SKM-1 (cell line): ENCODE results near the gene COL4A2.
"Not testable (repeated sequence)": the region's sequence is repeated elsewhere in the genome, so short reads cannot be mapped to it uniquely, and the experiment has no call there.

Experiments
- DNase-seq: peaks from one replicate; lab custom pipeline; 2025; ENCODE audit not compliant: unreplicated experiment; lab: John Stamatoyannopoulos, UW

The COL4A2 gene

GRCh38 chr13:110377178-110377825 is 70.2 kb downstream of the COL4A2 start:
- DNase-seq: no peak

DNA sequence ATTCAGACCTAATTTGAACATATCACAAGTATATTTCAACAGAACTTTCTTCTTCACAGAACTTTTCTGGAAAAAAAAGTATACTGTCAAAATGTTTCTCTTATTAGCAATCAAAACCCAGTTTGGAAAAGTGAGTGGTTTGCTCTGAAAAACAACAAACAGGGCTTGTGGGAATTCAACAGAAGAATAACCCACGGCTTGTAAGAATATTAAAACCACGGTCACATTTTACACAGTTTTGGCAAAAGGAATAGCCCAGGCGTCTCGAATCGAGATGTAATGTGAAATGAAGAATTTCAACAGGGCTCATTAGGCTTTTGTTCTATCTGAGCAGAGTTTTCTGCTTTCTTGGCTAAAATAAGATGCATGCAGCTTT is 70.7 kb downstream of the COL4A2 start:
- no peak for DNase-seq

- DNase-seq: no peak
Observed at GRCh38 chr13:110379358-110379757, 72.3 kb downstream of the COL4A2 start.

DNA sequence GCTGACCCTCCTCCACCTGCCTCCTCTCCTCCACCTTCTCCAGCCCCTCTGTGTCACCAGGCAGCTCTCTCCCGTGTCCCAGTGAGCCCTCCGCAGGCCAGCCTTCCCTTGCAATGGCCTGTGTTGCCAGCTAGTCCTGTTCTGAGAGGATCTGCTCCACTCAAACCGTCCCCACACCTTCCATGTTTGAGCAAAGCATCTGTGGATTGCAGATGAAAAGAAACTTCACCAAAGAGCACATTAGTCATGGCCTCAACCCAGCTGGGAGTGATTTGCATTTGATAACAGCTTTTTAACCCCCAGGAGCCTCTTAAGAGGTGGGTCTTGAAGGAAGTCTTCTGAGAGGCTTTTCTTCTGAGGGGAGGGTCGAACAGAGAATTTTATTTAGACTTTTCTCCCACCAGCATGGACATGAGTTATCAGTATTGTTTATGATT is 72.8 kb downstream of the COL4A2 start:
- DNase-seq: no peak

DNA sequence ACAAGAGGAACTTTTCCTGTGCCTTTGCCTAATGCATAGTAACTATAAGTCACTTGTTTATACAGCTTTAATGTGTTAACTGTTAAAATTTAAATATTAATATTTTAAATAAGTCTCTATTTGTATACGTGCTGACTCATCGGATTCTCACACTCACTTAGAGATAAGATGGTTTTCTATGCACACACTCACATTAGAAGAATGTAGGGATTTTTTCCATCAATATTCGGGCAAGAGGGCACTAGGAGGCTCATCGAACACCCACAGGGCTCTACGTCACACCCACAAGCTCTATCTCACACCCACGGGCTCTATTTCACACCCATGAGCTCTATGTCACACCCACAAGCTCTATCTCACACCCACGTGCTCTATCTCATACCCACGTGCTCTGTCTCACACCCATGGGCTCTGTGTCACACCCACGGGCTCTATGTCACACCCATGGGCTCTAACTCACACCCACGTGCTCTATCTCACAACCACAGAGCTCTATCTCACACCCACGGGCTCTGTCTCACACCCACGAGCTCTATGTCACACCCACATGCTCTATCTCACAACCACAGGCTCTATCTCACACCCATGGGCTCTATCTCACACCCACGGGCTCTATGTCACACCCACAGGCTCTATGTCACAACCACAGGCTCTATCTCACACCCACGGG is 73.4 kb downstream of the COL4A2 start:
- DNase-seq: no peak

GRCh38 chr13:110381029-110381360 is 73.9 kb downstream of the COL4A2 start:
- no peak for DNase-seq

DNA sequence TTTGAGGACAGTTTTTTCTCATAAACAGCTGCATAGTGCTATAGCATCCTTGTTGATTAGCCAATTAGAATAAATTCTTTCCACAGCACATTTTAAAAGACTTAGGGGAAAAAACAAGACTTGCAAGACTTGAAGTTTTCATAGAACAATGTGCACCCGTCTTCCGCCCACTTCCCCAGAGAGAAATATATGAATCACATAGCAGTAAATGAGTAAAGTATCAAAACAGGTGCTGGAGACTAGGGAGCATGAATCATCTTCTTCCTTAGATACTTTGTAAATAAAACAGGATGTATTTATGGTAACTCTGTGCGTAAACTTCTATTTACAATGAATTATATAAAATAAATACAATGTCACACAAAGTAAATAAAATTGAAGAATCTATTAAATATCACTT is 75.1 kb downstream of the COL4A2 start:
- DNase-seq: no peak

DNA sequence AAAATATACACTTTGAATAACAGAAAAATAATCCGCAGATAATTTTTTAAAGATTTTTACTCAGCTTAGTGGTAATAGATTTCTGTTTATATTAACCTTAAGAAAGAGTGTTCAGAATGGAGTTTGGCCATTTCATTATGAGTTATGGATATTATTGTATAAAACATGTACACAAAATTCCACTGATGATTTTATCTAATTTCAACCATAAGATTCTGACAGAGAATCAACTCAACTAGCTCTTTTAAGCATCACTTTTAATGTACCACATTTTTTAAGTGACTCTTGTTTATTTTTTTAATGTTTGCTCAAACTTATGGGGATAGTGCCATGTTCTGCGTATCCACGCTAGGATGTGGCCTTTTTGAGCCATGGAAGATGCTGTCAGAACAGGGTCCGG is 75.7 kb downstream of the COL4A2 start:
- no peak for DNase-seq

DNA sequence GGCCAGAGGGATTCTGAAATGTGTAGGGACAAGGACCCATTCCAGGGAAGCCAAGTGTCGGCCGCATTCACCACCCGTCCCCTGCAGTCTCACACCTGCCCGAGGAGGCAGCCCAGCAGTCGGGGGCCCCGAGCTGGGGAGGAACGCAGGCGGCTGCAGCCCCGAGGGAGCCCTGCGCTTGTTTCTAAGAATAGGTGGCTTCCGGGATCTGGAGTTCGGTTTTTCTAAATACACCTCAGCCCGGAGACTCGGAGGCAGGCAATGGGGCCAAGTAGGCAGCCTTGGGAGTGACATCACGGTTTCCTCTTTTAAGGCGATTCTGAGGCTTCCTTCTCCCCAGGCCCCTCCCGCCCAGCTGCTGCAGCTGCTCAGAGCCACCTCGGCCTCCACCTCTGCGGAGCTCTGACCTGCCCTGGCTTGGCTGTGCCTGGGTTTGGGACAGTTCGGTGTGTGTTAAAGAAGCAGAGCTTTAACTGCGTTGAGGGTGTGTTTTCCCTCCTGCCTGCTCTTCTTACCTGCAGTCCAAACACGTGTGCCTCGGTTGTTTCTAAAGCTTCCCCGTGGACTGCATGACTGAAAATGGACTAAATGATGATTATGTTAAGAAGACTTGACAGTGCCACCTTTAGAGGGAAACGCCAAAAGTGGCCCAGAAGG is 80.5 kb downstream of the COL4A2 start:
- DNase-seq: no peak

DNA sequence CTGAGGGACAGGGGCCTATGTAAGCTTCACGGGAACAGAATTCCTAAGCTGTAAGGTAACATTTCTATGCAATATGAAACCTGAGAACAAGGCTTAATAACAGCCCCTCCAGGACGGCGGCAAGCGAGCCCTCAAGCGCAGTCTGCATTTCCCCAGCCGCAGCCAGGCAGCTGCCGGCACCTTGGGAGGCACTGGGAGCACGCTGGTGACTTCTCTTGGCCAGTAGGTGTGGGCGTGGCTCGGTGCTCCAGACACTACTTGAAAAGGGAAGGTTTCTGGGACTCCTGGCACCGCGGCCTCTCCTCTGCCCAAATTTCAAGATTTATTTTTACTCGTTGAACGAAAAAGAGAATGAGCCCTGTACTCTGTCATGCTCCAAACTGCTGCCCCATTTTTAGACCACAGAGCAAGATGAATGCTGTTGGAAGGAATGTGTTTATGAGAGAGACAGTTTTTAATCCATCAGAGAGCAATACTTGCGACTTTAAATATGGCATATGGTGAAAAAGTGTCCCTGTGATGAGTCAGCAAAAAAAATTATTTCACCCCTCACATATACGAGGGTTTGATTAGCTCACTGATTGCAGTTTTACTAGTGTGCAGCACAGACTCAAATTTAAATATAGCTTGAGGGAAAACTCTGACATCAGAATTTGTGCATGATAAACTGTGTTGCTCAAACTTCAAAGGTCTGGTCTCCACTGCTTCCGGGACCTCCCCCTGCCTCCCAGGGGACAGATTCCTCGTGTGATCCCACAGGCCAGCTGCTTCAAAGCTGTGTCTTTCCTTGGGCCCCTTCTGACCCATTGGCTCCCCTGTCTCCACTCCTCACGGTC is 81.2 kb downstream of the COL4A2 start:
- DNase-seq: no peak

- no peak for DNase-seq
Observed at GRCh38 chr13:110390567-110390966, 83.5 kb downstream of the COL4A2 start.

GRCh38 chr13:110391273-110391672 is 84.2 kb downstream of the COL4A2 start:
- no peak for DNase-seq

DNA sequence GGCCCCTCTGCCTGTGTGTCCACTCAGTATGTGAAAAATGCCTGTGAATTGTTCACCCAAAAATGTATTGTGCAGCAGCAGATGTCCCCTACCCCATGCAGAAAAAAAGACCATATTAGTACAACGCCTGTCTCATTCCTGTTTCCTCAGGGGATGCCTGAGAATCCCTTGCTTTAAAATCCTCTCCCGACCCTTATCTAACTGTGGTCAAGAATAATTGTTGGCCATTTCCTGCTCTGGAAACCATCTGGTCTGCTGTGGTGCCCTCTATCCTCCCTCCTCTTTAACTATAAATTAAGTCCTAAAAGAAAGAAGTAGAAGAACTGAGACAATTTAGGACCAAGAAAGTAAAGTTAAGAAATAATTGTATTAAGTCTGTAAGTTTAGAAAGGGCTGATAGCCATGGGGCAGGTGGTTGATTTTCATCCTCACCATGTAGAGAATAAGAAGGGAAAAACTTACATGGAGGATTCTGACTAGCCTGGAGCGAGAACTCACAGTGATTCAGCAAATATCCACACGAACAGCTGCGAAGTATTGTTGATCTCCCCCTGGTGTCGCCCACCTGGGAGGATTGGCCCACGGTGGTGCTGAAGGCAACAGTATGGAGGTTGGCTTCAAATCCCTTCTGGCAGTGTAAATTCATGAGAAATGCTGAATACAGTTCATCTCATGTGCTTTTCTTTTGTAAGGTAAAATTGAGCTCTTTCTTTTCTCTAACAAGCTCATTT is 85.6 kb downstream of the COL4A2 start:
- DNase-seq: no peak

DNA sequence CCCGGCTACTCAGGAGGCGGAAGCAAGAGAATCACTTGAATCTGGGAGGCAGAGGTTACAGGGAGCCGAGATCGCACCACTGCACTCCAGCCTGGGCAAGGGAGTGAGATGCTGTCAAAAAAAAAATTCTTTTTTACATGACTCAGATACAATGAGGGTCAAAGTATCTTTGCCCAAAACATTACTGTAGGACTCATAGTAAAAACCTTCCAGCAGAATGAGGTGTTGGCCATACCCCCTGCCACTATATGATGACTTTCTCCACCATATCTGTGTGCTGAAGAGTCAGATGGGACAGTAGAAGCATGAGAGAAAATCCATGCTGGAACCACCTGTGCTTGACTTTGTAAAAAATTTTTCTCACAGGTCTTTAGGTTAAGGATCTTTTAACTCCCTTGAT is 86.7 kb downstream of the COL4A2 start:
- no peak for DNase-seq

DNA sequence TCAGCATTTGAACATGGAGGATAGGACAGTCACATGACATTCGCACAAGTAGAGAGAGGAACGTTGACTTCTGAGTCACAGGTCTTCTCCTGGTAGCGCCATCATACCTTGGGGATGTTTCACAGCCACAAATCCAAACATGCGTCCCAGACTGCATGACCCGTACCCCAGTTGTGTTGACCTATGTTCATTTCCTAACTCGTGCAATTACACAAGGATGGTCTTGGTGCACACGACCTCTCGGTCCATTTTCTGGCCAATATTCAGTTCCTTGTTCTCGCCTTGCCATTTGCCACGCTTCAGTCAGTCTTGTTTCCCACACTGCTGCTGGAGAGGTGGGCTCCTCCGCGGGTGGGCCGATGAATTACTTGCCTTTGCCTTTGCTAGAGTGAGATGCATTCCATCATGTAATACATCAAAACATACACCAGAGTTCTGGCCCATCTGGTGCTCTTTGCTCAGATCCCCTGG is 87.3 kb downstream of the COL4A2 start:
- DNase-seq: no peak

- not testable (repeated sequence) for DNase-seq
Observed at GRCh38 chr13:110395616-110396015, 88.5 kb downstream of the COL4A2 start.

- no peak for DNase-seq
Observed at GRCh38 chr13:110396476-110396875, 89.4 kb downstream of the COL4A2 start.

DNA sequence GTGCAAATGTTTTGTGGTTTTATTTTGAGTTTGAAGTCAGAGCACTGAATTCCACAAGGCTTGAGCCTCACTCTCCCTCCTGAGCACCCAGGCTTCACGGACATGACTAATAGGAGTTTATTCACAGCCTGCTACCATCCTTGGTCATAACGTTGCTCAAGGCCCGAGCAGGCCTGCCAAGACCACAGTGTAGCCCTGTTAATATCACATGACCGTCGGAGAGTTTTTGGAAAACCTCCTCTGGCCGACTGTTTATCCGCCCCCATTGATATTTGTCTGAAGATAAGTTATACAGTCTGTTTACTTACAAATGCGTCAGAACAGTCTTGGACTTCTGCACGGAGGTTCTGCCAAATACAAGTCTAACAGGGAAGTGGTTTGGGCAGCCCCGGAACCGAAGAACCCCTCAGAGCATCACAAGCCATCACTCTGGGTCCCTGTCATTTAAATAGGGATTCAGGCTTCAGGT is 89.9 kb downstream of the COL4A2 start:
- DNase-seq: no peak

DNA sequence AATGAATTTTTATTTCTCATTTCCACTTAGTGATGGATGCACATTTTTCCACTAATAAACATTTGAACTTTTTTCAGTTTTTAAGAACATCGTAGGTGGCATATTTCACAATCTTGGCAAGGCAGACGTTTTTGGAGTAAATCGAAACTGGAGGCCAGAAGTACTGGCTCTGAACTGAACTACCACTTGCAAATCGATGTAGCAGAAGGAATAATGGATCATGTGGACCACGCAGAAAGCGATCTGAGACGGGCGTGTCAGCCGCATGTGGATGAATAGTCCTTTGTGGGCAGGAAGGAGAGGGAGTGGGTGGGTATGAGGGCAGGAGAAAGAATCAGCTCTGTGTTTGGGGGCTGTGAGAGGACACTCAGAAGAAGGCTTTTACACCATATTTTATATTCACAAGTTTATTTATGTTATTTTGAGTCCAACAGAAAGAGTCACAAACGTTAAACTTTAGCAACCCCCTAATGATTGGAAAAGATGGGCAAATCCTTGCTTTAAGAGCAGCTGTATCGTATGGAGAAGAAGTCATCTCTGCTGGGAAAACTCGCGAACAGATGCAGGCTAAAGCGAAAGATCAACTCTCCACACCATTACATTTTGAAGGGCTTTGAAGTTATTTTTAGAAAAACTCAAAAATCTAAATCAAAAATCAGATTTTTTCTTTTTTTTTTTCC is 90.5 kb downstream of the COL4A2 start:
- no peak for DNase-seq
